Activated CD8-positive, alpha-beta memory T cell treated with anti-CD3 and anti-CD28 coated beads, Interleukin-2, amount 50 U/mL, for 1 hour (primary cell): ENCODE results near the gene IL34.
"Not testable (repeated sequence)": the region's sequence is repeated elsewhere in the genome, so short reads cannot be mapped to it uniquely, and the experiment has no call there.

Experiments
- DNase-seq: peaks from one replicate; pipeline ENCODE4 v3.0.0-alpha.2; 2020; ENCODE audit errors: extremely low read depth

The IL34 gene

DNA sequence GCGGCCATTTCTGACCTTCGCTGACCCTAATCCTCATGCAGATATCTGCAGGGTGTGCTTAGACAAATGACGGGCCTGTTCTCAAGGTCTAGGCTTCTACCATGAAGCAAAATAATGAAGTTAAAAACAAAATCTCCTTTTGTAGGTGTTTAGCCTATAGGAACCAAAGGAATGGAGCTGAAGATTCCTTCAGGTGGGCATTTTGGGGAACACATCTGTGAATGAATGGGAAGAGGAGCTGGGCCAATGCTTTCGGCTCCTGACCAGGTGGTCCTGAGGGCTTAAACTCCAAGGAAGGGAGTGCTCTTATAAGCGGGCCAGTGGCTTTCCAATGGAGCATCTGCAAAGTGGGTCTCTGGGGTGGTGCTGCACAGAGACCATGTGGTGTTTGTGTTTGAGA, 14.1 kb upstream of the IL34 start:
- DNase-seq: no peak

DNA sequence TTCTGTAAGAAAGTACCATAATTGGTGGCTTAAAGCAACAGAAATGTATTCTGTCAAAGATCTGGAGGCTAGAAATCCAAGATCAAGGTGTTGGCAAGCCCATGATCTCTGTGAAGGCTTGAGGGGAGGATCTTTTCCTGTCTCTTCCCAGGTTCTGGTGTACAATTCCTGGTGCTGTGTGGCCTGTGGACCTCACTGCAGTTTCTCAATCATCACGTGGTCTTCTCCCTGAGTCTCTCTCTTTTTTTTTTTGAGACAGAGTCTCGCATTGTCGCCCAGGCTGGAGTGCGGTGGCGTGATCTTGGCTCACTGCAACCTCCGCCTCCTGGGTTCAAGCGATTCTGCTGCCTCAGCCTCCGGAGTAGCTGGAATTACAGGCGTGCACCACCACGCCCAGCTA, 12.7 kb upstream of the IL34 start:
- DNase-seq: not testable (repeated sequence)

DNA sequence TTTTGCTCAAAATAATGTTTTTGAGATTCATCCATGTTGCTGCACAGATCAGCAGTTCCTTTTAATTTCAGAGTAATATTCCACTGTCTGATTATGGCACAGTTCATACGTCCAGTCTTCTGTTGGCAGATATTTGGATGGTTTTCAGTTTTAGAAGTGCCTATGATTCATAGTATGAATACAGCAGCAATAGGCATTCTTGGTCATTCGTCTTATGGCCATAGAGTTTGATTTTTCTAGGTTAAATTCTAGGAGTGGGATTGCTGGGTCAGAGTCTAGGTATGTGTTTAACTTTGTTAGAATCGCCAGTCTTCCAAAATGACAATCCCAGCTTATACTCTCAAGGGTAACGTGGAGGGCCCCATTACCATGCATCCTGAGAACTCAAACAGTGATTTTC, 11.5 kb upstream of the IL34 start:
- DNase-seq: no peak

DNA sequence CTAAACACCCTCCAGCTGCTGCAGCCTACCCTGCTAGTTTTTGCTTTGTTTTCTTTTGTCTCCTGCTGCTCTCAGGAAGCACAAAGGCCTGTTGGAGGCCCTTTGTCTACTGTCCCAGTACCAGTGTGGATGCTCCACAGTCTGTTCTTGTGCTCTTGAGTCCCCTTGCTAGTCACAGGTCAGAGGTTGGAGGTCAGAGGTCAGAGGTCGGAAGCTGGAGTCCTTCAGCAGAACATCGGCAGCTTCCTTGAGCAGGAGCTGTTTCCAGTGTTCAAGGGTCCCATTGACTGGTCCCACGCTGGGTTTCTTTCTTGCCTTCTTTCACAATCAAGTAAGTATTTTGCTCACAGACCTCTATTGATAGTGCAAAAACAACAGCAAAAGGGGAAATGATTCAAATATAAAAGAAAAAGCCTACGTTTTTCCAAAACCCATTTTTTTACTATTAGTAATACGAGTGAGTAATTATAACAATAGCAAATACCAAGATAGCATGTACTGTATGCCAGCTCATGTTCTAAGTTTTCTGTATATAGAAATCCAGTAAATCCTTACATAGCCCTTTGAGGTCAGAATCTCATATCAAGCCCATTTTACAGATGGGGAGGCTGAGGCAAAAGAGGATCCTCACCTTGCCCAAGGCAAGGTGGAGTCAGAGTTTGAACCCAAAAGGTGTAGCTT, 10.9 kb upstream of the IL34 start:
- DNase-seq: no peak

DNA sequence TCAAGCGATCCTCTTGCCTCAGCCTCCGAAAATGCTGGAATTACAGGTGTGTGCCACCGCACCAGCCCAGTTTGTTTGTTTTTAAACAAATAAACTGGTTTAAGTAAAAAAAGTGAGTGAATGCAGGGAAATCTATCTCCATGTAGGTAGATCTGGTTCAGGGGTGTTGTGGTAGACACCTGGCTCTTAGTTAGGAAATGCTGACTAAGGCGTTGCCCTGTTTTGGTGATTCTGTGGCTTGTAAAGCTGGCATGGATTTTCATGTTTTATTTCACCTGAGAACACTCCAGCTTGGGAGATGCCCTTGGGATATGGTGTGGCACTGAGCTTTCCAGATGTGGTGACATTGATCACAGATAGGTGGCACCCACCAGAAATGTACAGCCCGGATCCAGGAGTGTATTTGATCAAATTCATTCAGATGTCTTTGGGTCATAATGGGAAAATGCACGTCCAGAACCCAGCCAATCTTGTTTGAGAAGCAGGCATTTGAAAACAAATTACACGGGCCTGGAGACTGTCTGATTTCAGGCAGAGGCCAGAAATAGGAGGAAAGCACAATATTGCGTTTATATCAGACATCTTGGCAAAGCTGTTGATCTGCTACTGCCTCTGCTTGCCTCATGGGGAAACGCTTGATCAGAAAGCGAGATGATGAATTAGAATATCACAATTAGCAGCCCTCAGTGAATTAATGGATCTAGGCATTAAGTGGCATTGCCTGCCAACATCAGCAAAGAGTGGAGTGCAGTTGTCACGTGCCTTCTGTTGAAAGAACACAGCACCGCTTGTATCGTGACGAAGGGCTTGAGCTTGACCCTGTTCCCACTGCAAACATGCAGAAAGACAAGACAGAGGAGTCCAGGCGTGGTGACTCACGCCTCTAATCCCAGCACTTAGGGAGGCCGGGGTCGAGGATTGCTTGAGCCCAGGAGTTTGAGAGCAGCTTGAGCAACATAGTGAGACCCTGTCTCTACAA, 7.3 kb upstream of the IL34 start:
- no peak for DNase-seq

DNA sequence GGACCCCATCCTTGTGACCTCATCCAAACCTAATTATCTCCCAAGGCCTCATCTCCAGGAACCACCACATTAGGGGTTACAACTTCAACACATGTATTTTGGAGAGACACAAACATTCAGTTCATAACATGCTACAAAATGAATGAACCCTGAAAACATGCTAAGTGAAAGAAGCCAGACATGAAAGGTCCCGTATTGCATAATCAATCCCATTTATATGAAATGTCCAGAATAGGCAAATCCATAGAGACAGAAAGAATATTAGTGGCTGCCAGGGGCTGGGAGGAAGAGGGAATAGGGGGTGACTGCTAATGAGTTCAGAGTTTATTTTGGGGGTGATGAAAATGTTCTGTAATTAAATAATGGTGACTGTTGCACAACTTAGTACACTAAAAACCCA, 3.7 kb upstream of the IL34 start:
- DNase-seq: no peak

DNA sequence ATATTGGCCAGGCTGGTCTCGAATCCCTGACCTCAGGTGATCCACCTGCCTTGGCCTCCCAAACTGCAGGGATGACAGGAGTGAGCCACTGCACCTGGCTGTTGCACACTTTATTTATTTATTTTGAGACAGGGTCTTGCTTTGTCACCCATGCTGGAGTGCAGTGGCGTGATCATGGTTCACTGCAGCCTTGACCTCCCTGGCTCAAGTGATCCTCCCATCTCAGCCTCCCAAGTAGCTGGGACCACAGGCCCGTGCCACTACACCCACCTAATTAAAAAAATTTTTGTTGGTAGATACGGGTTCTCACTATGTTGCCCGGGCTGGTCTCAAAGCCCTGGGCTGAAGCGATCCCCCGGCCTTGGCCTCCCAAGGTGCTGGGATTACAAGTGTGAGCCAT, 3.1 kb upstream of the IL34 start:
- not testable (repeated sequence) for DNase-seq

DNA sequence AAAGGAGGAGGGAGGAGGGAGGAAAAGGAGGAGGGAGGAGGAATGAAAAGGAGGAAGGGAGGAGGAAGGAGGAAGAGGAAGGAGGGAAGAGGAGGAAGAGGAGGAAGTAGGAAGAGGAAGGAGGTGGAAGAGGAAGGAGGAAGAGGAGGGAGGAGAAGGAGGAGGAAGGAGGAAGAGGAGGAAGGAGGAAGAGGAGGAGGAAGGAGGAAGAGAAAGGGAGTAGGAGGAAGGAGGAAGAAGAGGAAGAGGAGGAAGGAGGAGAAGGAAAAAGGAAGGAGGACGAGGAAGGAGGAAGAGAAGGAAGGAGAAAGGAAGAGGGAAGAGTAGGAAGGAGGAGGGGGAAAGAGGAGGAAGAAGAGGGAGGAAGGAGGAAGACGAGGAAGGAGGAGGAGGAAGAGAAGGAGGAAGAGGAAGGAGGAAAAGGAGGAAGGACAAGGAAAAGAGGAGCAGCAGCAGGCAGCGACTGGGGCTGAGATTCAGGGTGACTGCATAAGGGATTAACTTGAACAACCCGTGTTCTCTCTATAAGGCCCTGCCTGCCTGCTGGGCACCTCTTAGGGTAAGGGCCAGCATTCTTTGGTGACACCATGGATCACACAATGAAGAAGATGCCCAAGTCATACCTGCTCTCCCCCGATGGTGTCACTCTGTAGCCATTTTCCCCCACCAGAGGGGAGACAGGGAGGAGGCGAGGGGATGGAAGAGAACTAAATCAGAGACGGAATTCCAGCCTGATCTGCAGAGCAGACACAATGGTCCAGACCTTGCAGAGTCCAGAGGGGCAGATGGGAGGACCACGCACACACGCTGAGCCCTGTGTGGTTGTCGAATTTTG, 1.4 kb upstream of the IL34 start:
- no peak for DNase-seq

DNA sequence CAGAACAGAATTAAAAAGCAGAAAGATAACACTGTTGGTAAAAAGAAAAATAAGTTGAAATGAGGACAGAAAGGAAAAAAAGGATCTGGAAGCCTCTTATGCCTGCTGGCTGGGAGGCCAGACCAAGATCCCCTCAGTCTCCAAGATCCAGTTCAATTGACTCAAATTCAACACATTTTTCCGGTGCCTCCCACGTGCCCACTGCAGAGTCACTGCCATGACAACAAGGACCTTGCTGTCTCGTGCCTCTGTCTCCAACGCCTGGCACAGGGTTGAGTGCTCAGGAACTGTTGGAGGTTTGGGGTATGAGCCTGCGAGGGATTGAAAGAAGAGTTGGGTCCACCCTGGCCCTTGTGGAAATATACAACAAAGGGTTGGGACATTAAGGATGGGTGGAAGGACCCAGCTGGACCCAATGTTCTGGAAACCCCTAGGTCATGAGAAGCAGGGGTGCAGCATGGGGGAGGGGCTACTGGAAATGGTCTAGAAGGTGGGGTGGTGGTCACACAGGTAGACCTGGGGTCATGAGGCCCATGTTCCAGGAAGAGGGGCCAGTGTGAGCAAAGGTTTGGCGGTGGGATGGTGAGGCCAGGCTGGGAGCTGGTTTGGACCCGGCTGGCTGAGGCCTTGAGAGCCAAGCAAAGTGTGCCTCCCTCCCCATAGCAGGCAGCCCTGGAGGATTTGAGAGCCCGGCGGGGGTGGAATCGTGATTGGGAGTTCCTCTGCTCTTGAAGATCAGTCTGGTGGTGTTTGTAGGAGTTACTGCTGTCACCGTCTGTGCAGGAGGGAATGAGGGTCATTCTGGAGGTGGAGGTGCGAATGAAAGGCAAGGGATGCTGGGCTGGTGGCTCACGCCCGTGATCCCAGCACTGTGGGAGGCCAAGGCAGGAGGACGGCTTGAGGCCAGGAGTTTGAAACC, 1.3 kb downstream of the IL34 start:
- DNase-seq: no peak

DNA sequence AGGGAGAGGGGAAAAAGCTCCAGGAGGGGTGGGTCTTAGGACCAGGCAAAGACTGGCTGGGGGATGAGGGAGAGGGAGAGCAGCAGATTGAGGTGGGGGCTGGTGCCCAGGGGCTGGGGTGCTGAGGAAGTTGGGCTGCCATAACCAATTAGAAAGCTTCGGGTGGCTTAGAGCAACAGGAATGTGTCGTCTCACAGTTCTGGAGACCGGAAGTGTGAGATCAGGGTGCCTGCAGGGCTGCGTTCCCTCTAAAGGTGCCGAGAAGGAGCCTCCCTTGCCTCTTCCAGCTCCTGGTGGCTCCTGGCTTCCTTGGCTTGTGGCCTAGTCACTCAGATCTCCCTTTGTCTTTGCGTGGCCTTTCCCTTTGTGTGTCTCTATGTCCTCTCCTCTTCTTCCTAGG, 2.2 kb downstream of the IL34 start:
- DNase-seq: no peak

DNA sequence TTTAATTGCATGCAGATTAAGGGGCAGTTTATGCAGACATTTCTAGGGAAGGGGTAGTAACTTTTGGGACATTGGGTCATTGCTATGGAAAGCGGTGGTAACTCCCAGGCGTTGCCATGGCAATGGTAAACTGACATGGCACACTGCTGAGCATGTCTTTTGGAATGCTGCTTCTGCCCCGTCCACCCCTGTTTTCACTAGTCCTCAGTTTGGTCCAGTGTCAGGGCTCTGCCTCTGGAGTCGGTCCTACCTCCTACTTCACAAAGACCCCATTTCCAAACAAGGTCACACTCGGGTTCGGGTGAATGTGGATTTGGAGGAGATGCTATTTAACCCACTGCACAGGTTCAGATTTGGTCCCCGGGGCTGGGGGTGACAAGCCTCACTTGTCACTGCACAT, 2.9 kb downstream of the IL34 start:
- DNase-seq: no peak

DNA sequence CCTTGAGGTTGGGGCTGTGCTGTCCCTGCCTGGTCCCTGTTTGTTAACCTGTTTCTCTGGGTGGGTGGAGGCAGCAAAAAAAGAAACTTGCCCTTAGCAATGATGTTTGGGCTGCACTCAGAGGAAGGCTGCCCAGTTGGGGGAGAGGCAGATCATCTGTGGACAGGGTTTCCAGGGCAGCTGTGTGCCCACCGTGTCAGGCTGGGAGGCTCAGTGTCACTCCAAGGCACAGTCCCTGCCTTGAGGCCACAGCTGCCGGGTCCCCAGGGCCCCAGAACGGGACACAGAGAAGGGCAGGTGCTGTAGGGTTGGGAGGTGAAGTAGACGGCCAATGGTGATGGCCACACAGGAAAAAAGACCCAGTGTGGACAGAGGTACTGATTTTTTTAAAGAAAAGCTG, 3.9 kb downstream of the IL34 start:
- DNase-seq: no peak

DNA sequence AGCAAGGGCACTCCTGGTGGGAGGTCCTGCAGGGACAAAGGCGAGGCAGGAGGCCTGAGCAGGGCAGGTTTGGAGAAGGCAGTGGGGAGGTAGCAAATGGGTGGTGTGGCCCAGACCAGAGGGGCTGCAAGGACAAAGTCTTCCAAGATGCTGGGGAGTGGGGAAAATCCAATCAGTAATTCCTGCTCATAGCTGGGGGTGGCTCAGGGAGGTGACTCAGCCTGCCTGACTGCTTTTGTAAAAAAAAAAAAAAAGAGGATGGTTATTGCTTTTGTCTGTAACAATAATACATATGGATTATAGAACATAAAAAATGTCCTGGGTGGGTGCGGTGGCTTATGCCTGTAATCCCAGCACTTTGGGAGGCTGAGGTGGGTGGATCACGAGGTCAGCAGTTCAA, 5.2 kb downstream of the IL34 start:
- DNase-seq: no peak

DNA sequence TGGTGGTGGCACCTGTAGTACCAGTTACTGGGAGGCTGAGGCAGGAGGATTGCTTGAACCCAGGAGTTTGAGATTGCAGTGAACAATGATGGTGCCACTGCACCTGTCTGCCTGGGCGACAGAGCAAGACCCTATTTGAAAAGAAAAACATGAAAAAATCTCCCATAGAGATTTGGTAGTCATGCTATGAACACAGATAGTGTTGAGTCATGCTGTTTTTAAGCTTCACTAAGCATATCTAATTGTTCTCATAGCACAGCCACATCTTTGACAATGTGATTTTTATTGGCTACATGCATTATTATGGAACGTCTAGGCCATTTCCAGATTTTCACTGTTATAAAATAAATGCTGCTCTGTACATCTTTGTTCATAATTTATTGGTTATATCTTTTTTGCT, 6.0 kb downstream of the IL34 start:
- DNase-seq: no peak

DNA sequence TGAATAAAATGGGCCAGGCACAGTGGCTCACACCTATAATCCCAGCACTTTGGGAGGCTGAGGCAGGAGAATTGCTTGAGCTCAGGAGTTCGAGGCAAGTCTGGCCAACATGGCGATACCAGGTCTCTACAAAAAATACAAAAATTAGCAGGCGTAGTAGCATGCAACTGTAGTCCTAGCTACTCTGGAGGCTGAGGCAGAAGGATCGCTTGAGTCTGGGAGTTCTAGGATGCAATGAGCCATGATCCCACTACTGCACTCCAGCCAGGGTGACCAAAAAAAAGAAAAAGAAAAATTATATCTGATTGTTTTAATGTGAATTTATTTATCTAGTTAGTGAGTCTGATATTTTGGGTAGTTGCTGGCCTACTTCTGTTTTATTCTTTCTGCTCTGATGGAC, 7.0 kb downstream of the IL34 start:
- no peak for DNase-seq

DNA sequence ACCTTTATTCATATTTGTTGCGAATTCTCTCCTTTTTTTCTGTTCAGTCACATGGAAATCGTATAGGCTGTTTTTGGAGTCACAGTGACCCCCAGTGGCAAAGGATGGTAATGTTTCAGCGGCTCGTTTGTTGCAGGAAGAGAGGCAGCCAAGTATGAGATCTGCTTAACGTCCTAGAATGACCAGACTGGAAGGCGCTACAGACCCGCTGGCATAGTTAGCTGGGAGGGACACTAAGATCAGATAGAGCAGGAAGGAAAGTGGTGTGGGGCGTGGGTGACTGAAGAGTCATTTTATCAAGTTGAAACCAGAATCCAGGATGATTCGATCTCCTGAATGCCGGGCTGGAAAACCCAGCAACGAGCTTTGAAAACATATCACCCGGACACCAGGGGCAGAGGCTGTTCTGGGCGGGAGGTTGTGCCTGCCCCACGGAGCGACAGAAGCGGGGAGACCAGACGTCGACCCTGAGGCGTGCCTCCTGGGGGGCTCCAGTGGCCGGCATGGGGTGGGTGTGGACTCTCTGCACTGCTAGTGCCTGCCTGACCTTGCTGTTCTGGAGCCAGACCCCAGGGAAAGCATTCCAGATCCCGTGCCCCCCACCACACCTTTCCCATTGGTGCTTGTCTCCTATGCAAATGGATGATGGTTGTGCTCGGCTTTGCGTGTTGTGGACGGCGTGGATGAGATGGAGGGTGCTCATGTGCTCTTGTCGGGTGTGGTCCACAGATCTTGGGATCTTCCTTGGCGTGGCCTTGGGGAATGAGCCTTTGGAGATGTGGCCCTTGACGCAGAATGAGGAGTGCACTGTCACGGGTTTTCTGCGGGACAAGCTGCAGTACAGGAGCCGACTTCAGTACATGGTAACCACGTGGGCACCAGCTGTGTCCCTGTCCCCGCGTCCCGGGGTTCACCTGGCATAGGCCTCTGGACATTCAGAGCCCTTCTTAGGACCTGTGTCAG, 7.7 kb downstream of the IL34 start:
- peak; percentile 18 for DNase-seq

DNA sequence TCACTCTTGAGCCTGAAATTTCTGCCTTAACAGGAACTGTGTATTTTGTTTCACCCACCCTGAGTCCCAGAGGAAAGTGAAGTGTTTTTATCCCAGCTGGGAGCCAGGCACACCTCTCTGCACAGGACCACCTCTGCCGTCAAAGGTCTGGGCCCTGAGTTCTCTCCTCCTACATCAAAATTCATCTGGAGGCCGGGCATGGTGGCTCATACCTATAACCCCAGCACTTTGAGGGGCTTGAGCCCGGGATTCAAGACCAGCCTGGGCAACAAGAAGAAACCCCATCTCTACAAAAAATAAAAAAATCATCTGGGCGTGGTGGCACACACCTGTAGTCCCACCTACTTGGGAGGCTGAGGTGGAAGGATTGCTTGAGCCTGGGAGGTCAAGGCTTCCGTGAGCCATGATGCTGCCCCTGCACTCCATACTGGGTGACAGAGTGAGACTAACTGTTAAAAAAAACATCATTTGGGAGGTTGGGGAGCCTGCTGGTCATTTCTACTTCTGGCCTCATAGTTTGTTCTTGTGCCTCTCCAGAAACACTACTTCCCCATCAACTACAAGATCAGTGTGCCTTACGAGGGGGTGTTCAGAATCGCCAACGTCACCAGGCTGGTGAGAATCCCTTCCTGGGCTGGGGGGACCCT, 9.8 kb downstream of the IL34 start:
- DNase-seq: no peak

DNA sequence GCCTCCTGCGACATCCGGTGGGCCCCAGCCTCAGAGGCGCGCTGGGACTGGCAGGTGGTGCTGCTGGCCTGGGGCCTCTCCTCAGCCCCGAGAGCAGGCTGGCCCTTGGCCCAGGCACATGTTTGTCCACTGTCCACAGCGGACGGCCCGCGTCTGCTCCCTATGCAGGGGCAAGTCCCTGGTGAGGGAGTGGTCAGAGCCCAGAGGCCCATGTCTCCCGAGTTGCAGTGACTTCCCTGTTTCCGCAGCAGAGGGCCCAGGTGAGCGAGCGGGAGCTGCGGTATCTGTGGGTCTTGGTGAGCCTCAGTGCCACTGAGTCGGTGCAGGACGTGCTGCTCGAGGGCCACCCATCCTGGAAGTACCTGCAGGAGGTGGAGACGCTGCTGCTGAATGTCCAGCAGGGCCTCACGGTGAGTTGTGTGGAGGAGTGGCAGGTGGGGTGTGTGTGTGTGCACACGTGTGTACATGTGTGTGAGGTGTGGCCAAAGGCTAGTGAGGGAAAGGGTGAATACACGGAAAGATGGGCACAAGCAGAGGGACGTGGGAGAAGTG, 10.4 kb downstream of the IL34 start:
- no peak for DNase-seq

DNA sequence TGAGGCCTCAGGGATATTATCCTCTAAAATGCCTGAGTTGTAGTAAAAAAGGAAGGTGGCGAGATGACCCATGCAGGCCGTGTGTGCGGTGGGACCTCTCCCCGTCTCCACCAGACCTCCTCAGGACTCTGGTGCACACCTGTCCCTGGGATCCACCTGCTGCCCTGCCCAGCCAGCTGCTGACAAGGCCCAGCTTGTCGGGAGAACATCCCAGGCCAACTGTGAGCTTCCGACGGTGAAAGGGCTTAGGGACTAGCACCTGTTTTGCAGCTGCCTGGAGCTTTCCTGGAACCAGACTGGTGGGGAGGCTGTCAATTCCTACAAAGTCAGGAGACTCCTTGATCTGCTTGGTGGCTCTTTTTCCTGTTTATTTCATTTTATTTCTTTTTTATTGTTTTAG, 11.6 kb downstream of the IL34 start:
- no peak for DNase-seq
